Panc1 (cell line): ENCODE results near the gene USP24. TPM values are rescaled to one million over a fixed set of nuclear protein-coding genes. Genes with fewer than 3 reads are reported as not detected.
"Not testable (repeated sequence)": the region's sequence is repeated elsewhere in the genome, so short reads cannot be mapped to it uniquely, and the experiment has no call there.

Source experiments
- ATAC-seq: fragments of 200-7000 bp; cut with Tn5 transposase; 2 replicates; pipeline ENCODE4 v1.9.1; 2020; ENCODE audit warnings: mild to moderate bottlenecking, moderate library complexity
- BruUV-seq: library from RNA; stranded (reverse); fragments of 400-500 nt; replicated peaks from 2 replicates; lab custom pipeline; 2021; lab: Mats Ljungman, UMichigan
- CTCF ChIA-PET: fragments of 300-600 bp; sonication (Branson Sonifier 250); formaldehyde crosslinking; loops from one replicate; lab custom pipeline; 2022; ENCODE audit warnings: antibody characterized with exemption; lab: Charles Lee
- POLR2A ChIA-PET: fragments of 300-600 bp; sonication (Branson Sonifier 250); formaldehyde crosslinking; loops from one replicate; lab custom pipeline; 2022; ENCODE audit warnings: antibody characterized with exemption; lab: Charles Lee
- DNase-seq: peaks from one replicate; pipeline ENCODE4 v3.0.0-alpha.2; 2010; ENCODE audit warnings: low read depth, low spot score
- H3K27ac ChIP-seq: 2 replicates; pipeline ENCODE4 v1.5.1; 2011; ENCODE audit warnings: mild to moderate bottlenecking, low read length, inconsistent platforms
- H3K27me3 ChIP-seq: fragments of 200-500 bp; sonication (Bioruptor generic); 2 replicates; pipeline ENCODE4 v1.6.0; 2014; ENCODE audit warnings: low read length, inconsistent platforms; ENCODE audit not compliant: control insufficient read depth, insufficient read depth
- H3K36me3 ChIP-seq: fragments of 200-500 bp; sonication (Bioruptor generic); 2 replicates; pipeline ENCODE4 v1.5.1; 2014; ENCODE audit warnings: inconsistent platforms, mild to moderate bottlenecking, low read length, moderate library complexity; ENCODE audit not compliant: control insufficient read depth, insufficient read depth
- H3K4me1 ChIP-seq: 2 replicates; pipeline ENCODE4 v1.5.1; 2011; ENCODE audit warnings: inconsistent platforms, mild to moderate bottlenecking, low read length, moderate library complexity; ENCODE audit not compliant: control insufficient read depth, insufficient read depth
- H3K4me3 ChIP-seq, 2 experiments: 2 replicates each; pipeline ENCODE4 v1.5.1; 2011 to 2012; ENCODE audit warnings: low read depth in 2 of 2, low read length in 2 of 2, mild to moderate bottlenecking in 2 of 2, inconsistent platforms in 1 of 2, moderate library complexity in 1 of 2
- H3K9me3 ChIP-seq: fragments of 200-500 bp; sonication (Bioruptor generic); 2 replicates; pipeline ENCODE4 v1.5.1; 2014; ENCODE audit warnings: low read depth, mild to moderate bottlenecking, inconsistent platforms, low read length, moderate library complexity; ENCODE audit not compliant: control insufficient read depth, insufficient read depth
- POLR2AphosphoS5 ChIP-seq: IDR thresholded peaks from 2 replicates; pipeline ENCODE4 v1.6.1; 2012; ENCODE audit warnings: mild to moderate bottlenecking, low read depth, low read length, moderate library complexity
- SIN3A ChIP-seq: IDR thresholded peaks from 2 replicates; pipeline ENCODE4 v1.6.1; 2012; ENCODE audit warnings: low read depth, mild to moderate bottlenecking, low read length, moderate library complexity, borderline replicate concordance; ENCODE audit not compliant: insufficient read depth
- TCF7L2 ChIP-seq: IDR thresholded peaks from 2 replicates; pipeline ENCODE4 v1.6.1; 2011; ENCODE audit warnings: mild to moderate bottlenecking, low read depth, low read length, inconsistent platforms
- in situ Hi-C: cut with HindIII; loops from 2 replicates; pipeline ENCODE4 v1.10.0; 2016; ENCODE audit warnings: low sequenced_read_pairs, low pct_unique_long_range_greater_than_20kb
- intact Hi-C: fragments of 100-400 bp; cut with micrococcal nuclease; formaldehyde crosslinking; loops from one replicate; pipeline ENCODE4 v1.10.0; 2022; ENCODE audit not compliant: unreplicated experiment
- total RNA-seq: library from RNA; stranded (reverse); gene quantifications from one replicate; pipeline ENCODE4 v1.2.1, GENCODE V29; 2021; ENCODE audit not compliant: unreplicated experiment
- TF ChIP-seq, protein P1 (sequence below), 2 experiments: IDR thresholded peaks; 2 replicates each; pipeline ENCODE4 v1.6.1; 2011 to 2012; ENCODE audit warnings: low read depth in 2 of 2, control low read depth in 1 of 2, low read length in 1 of 2, mild to moderate bottlenecking in 1 of 2, moderate library complexity in 1 of 2; ENCODE audit not compliant: insufficient read depth in 1 of 2
- TF ChIP-seq, protein P2 (sequence below): fragments of 450-650 bp; IDR thresholded peaks from 2 replicates; pipeline ENCODE4 v1.5.1; 2017; ENCODE audit warnings: mild to moderate bottlenecking

The USP24 gene
- total RNA-seq, 1 experiment from 2014 or later, result 52.2 TPM

GRCh38 chr1:55230659-55231058, 15.5 kb upstream of the USP24 start:
- no peaks in the 10 kb centered on the region for H3K36me3 ChIP-seq
- no peaks in the 10 kb centered on the region for H3K4me1 ChIP-seq
- DNase-seq (no peak), ATAC-seq (no peak)
- intact Hi-C loops (no loop called here), in situ Hi-C loops (no loop called here)
- no peaks in the 10 kb centered on the region; the same call in 1 of the 2 replicates for H3K27me3 ChIP-seq
- no peak overlapping the region for H3K27ac ChIP-seq
- CTCF ChIA-PET, result no interaction called here
- BruUV-seq, result no TSS peak
- H3K9me3 ChIP-seq, result no peaks in the 10 kb centered on the region
- POLR2A ChIA-PET, result no interaction called here
- TF ChIP-seq SIN3A (no peak), POLR2AphosphoS5 (no peak), TCF7L2 (no peak)
- H3K4me3 ChIP-seq, result no peak overlapping the region

GRCh38 chr1:55229726-55230125, 14.6 kb upstream of the USP24 start:
- POLR2A ChIA-PET, H3K36me3 ChIP-seq, H3K27ac ChIP-seq, DNase-seq, intact Hi-C loops, H3K4me3 ChIP-seq, H3K4me1 ChIP-seq, H3K9me3 ChIP-seq, in situ Hi-C loops, BruUV-seq, ATAC-seq, H3K27me3 ChIP-seq: not testable (repeated sequence)
- CTCF ChIA-PET, result interaction anchor here (0.5 kb wide), 1 partner anchor 9 kb away, joined by 10 read pairs; no protein-coding TSS in a partner anchor

DNA sequence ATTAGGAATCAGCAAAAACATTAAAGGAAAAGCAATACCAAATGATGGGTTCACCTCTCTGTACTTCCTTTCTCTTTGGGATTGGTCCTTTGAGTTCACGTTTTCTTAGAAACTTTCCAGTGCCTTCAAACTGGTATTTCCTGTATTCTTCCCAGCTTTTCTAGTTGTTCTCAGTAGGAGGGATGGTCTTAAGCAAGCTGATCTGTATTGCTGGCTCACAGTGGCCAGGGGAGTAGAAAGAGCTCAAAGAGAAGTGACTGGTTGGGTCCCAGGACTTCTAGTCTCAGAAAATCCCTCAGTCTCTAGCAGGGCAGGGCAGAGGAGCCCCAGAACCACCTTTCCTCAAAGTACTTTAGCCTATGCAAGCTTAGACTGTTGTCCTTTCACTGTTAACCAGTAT, 10.1 kb upstream of the USP24 start:
- CTCF ChIA-PET, result no interaction called here
- BruUV-seq, result no TSS peak
- H3K27ac ChIP-seq, result no peak overlapping the region
- no peaks in the 10 kb centered on the region for H3K9me3 ChIP-seq
- POLR2A ChIA-PET, result interaction anchor here (0.6 kb wide), 1 partner anchor 22 kb away, joined by 3 read pairs; no protein-coding TSS in a partner anchor
- no peaks in the 10 kb centered on the region for H3K4me1 ChIP-seq
- no peak overlapping the region for H3K4me3 ChIP-seq
- TF ChIP-seq TCF7L2 (no peak), SIN3A (no peak)
- TF ChIP-seq, protein P1, sequence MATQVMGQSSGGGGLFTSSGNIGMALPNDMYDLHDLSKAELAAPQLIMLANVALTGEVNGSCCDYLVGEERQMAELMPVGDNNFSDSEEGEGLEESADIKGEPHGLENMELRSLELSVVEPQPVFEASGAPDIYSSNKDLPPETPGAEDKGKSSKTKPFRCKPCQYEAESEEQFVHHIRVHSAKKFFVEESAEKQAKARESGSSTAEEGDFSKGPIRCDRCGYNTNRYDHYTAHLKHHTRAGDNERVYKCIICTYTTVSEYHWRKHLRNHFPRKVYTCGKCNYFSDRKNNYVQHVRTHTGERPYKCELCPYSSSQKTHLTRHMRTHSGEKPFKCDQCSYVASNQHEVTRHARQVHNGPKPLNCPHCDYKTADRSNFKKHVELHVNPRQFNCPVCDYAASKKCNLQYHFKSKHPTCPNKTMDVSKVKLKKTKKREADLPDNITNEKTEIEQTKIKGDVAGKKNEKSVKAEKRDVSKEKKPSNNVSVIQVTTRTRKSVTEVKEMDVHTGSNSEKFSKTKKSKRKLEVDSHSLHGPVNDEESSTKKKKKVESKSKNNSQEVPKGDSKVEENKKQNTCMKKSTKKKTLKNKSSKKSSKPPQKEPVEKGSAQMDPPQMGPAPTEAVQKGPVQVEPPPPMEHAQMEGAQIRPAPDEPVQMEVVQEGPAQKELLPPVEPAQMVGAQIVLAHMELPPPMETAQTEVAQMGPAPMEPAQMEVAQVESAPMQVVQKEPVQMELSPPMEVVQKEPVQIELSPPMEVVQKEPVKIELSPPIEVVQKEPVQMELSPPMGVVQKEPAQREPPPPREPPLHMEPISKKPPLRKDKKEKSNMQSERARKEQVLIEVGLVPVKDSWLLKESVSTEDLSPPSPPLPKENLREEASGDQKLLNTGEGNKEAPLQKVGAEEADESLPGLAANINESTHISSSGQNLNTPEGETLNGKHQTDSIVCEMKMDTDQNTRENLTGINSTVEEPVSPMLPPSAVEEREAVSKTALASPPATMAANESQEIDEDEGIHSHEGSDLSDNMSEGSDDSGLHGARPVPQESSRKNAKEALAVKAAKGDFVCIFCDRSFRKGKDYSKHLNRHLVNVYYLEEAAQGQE (IDR thresholded peaks at IDR 0.05; ENCODE audit: insufficient read depth in 1 of 2, low read depth in 2 of 2, low read length in 1 of 2), result no peak
- TF ChIP-seq, protein P2, sequence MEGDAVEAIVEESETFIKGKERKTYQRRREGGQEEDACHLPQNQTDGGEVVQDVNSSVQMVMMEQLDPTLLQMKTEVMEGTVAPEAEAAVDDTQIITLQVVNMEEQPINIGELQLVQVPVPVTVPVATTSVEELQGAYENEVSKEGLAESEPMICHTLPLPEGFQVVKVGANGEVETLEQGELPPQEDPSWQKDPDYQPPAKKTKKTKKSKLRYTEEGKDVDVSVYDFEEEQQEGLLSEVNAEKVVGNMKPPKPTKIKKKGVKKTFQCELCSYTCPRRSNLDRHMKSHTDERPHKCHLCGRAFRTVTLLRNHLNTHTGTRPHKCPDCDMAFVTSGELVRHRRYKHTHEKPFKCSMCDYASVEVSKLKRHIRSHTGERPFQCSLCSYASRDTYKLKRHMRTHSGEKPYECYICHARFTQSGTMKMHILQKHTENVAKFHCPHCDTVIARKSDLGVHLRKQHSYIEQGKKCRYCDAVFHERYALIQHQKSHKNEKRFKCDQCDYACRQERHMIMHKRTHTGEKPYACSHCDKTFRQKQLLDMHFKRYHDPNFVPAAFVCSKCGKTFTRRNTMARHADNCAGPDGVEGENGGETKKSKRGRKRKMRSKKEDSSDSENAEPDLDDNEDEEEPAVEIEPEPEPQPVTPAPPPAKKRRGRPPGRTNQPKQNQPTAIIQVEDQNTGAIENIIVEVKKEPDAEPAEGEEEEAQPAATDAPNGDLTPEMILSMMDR, result no peak
- intact Hi-C loops, result no loop called here
- no peaks in the 10 kb centered on the region for H3K36me3 ChIP-seq
- ATAC-seq (no peak), DNase-seq (no peak)
- H3K27me3 ChIP-seq, result no peaks in the 10 kb centered on the region
- in situ Hi-C loops, result no loop called here
